Esophagus squamous epithelium (tissue), 4 donors: ENCODE results near the gene EVA1A.

Experiments used
- POLR2A ChIP-seq, 4 donors: fragments of 450-650 bp; IDR thresholded peaks; one replicate each; pipeline ENCODE4 v1.6.1; 2017; ENCODE audit warnings: antibody characterized with exemption in 4 of 4, mild to moderate bottlenecking in 4 of 4, moderate library complexity in 3 of 4
- TF ChIP-seq, protein P1 (sequence below), 6 experiments: fragments of 450-650 bp in 4 of 6; fragments of 200-600 bp in 2 of 6; sonication (generic) in 2 of 6; IDR thresholded peaks; one replicate each; pipeline ENCODE4 v1.5.1; 2016 to 2019; ENCODE audit warnings: antibody characterized with exemption in 6 of 6, mild to moderate bottlenecking in 4 of 6, moderate library complexity in 4 of 6

DNA sequence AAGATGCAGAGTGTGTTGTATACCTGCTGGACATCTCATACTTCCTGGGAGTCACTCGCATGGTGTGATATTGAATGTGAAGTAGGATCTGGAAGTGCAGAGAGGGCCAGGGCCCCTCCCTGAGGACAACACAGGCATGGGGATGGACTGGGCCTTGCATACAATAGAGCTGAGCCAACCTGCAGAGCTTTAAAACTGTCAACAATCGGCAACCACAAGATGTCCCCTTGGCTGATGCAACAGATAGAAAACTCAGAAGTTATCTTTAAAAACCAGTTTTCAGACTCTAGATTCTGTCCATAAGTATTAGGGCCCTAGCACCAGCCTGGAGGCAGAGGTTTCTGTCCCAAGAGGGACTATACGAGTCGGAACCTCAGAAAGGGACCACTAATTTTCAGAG is 19.7 kb downstream of the EVA1A start:
- no peak for TF ChIP-seq POLR2A (IDR thresholded peaks at IDR 0.05)
- TF ChIP-seq, protein P1, sequence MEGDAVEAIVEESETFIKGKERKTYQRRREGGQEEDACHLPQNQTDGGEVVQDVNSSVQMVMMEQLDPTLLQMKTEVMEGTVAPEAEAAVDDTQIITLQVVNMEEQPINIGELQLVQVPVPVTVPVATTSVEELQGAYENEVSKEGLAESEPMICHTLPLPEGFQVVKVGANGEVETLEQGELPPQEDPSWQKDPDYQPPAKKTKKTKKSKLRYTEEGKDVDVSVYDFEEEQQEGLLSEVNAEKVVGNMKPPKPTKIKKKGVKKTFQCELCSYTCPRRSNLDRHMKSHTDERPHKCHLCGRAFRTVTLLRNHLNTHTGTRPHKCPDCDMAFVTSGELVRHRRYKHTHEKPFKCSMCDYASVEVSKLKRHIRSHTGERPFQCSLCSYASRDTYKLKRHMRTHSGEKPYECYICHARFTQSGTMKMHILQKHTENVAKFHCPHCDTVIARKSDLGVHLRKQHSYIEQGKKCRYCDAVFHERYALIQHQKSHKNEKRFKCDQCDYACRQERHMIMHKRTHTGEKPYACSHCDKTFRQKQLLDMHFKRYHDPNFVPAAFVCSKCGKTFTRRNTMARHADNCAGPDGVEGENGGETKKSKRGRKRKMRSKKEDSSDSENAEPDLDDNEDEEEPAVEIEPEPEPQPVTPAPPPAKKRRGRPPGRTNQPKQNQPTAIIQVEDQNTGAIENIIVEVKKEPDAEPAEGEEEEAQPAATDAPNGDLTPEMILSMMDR (IDR thresholded peaks at IDR 0.05), result no peak
